A549 (cell line): ENCODE measurements around the gene SPDYE4.

Experiments
- BHLHE40 ChIP-seq: IDR thresholded peaks from 2 replicates; pipeline ENCODE4 v1.6.1; 2012; ENCODE audit warnings: low read depth, low read length, inconsistent platforms
- CBX2 ChIP-seq: fragments of 200-600 bp; sonication (generic); IDR thresholded peaks from 2 replicates; pipeline ENCODE4 v1.6.1; 2016; ENCODE audit warnings: low read depth, mild to moderate bottlenecking, borderline replicate concordance
- CHD2 ChIP-seq: fragments of 150-350 bp; IDR thresholded peaks from 2 replicates; pipeline ENCODE4 v1.6.1; 2014; ENCODE audit warnings: low read length; ENCODE audit not compliant: partially characterized antibody
- CTCF ChIP-seq: fragments of >200 bp; sonication (Bioruptor Twin); formaldehyde crosslinking; IDR thresholded peaks from 3 replicates; pipeline ENCODE4 v1.5.1; 2016
- ELK1 ChIP-seq: fragments of 150-350 bp; IDR thresholded peaks from 2 replicates; pipeline ENCODE4 v1.6.1; 2014; ENCODE audit warnings: low read depth, mild to moderate bottlenecking, low read length
- HDAC2 ChIP-seq: fragments of 200-600 bp; sonication (generic); IDR thresholded peaks from 2 replicates; pipeline ENCODE4 v1.6.1; 2016
- HMGXB4 ChIP-seq: fragments of 250-450 bp; sonication (Bioruptor Pico); IDR thresholded peaks from 2 replicates; pipeline ENCODE4 v1.5.0; 2021; ENCODE audit warnings: mild to moderate bottlenecking, moderate library complexity, borderline replicate concordance
- MAZ ChIP-seq: fragments of 150-350 bp; IDR thresholded peaks from 2 replicates; pipeline ENCODE4 v1.6.1; 2014; ENCODE audit warnings: antibody characterized with exemption, low read depth, low read length, borderline replicate concordance
- POLR2A ChIP-seq: IDR thresholded peaks from 2 replicates; pipeline ENCODE4 v1.6.1; 2012; ENCODE audit warnings: mild to moderate bottlenecking, low read length
- RAD21 ChIP-seq, 2 experiments: fragments of >200 bp in 1 of 2; sonication (Bioruptor Twin) in 1 of 2; formaldehyde crosslinking in 1 of 2; IDR thresholded peaks in 1 of 2; conservative IDR thresholded peaks in 1 of 2; 2 replicates in 1 of 2; 3 replicates in 1 of 2; pipeline ENCODE4 v1.6.1; 2012 to 2018; ENCODE audit warnings: inconsistent platforms in 1 of 2
- RARB ChIP-seq: fragments of 250-450 bp; sonication (Bioruptor Pico); IDR thresholded peaks from 2 replicates; pipeline ENCODE4 v1.8.0; 2021; ENCODE audit warnings: mild to moderate bottlenecking, moderate library complexity
- RNF2 ChIP-seq: fragments of 200-600 bp; sonication (generic); IDR thresholded peaks from 2 replicates; pipeline ENCODE4 v1.6.1; 2016; ENCODE audit warnings: low read depth, mild to moderate bottlenecking, antibody characterized with exemption, moderate library complexity, borderline replicate concordance
- ZC3H11A ChIP-seq: fragments of 450-650 bp; IDR thresholded peaks from 2 replicates; pipeline ENCODE4 v1.6.1; 2014; ENCODE audit warnings: antibody characterized with exemption, mild to moderate bottlenecking
- ZNF302 ChIP-seq: fragments of 250-450 bp; sonication (Bioruptor Pico); IDR thresholded peaks from 2 replicates; pipeline ENCODE4 v1.9.0; 2021; ENCODE audit warnings: inconsistent platforms, mild to moderate bottlenecking, moderate library complexity

GRCh38 chr17:8742274-8742673 lies 16.1 kb downstream of the SPDYE4 start:
- TF ChIP-seq MAZ (no peak), CTCF (no peak), RARB (CRISPR knock-in tag) (no peak), POLR2A (no peak), CHD2 (no peak), HMGXB4 (CRISPR knock-in tag) (no peak), HDAC2 (no peak), BHLHE40 (no peak), ELK1 (no peak), CBX2 (no peak), RAD21 (conservative IDR thresholded peaks at IDR 0.05 in 1 of 2, IDR thresholded peaks at IDR 0.05 in 1 of 2) (no peak), RNF2 (no peak), ZNF302 (CRISPR knock-in tag) (no peak), ZC3H11A (no peak)
